ENCODE measurements around the gene CCDC183. TPM values are rescaled to one million over a fixed set of nuclear protein-coding genes. Genes with fewer than 3 reads are reported as not detected.
"Not testable (repeated sequence)": the region's sequence is repeated elsewhere in the genome, so short reads cannot be mapped to it uniquely, and the experiment has no call there.

The CCDC183 gene
- total RNA-seq, 4 donors from 2014 or later, result 2.0 TPM; not detected in 2

DNA sequence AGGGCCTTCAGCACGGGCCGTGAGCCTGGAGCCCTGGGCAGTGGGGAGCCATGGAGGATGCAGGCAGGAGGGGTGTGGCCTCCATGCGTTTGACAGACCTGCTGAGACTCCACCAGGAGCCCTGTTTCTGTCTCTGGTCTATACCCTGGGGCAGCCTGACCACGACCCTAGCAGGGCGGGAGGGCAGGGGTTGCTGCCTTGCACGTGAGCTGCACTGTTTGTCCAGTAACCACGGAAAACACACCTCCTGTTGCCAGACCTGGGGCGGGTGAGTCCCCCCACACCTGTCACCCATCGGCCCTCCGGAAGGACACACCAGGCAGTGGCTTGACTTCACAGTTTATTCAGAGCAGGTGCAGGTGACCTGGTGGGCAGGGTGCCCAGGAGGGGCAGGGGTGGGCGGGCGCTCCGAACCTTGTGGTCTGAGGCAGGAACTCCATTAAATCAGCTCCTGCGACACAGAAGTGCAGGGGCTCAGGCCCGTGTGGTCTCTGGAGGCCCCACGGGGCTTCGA is 42.0 kb upstream of the CCDC183 start:
- intact Hi-C loops (cut with DNase I; ENCODE audit: low total_unique reads), result no loop called here
- Histone ChIP-seq H3K36me3 (no peaks in the 10 kb centered on the region), H3K9me3 (no peaks in the 10 kb centered on the region), H3K27ac (no peak overlapping the region), H3K4me3 (no peak overlapping the region), H3K27me3 (no peaks in the 10 kb centered on the region), H3K4me1 (no peaks in the 10 kb centered on the region)
- no peak for DNase-seq
- TF ChIP-seq POLR2A (IDR thresholded peaks at IDR 0.05), result no peak
- TF ChIP-seq, protein P1, sequence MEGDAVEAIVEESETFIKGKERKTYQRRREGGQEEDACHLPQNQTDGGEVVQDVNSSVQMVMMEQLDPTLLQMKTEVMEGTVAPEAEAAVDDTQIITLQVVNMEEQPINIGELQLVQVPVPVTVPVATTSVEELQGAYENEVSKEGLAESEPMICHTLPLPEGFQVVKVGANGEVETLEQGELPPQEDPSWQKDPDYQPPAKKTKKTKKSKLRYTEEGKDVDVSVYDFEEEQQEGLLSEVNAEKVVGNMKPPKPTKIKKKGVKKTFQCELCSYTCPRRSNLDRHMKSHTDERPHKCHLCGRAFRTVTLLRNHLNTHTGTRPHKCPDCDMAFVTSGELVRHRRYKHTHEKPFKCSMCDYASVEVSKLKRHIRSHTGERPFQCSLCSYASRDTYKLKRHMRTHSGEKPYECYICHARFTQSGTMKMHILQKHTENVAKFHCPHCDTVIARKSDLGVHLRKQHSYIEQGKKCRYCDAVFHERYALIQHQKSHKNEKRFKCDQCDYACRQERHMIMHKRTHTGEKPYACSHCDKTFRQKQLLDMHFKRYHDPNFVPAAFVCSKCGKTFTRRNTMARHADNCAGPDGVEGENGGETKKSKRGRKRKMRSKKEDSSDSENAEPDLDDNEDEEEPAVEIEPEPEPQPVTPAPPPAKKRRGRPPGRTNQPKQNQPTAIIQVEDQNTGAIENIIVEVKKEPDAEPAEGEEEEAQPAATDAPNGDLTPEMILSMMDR (IDR thresholded peaks at IDR 0.05), result no peak

DNA sequence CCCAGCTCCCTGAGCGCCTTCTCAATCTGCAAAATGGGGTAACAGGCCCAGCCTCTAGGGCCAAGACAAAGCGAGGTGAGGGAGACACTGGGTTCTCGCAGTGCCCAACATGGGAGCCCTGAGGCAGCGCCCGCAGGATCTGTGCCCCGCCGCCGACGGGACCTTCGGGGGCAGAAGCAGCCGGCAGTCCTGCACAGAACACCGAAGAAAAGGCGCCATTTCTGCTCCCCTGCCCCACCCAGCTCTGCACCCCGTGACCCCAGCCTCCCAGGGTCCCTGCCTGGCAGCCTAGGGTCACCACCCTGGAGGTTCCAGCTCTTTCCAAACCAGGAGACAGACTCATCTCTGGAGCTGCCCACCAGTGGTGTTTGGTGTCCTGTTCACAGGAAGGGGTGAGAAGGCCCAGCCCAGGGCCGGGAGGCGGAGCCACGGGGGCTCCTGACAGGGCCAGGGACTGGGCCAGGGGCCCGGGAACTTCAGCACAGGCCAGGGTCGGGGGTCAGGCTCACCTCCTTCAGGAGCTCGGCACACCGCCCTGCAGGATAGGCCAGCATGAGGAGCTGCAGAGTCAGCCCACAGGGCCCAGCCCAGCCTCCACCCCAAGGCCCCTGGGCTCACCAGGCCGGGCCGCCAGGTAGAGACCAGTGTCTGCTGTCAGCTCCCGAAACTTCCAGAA is 41.4 kb upstream of the CCDC183 start:
- intact Hi-C loops (cut with DNase I; ENCODE audit: low total_unique reads), result no loop called here
- H3K9me3 ChIP-seq, result no peaks in the 10 kb centered on the region
- no peak for DNase-seq
- H3K36me3 ChIP-seq, result no peaks in the 10 kb centered on the region
- no peak overlapping the region for H3K4me3 ChIP-seq
- H3K27ac ChIP-seq, result no peak overlapping the region
- no peak for TF ChIP-seq POLR2A (IDR thresholded peaks at IDR 0.05)
- TF ChIP-seq, protein P1 (IDR thresholded peaks at IDR 0.05), result no peak
- H3K27me3 ChIP-seq, result no peaks in the 10 kb centered on the region
- H3K4me1 ChIP-seq, result no peaks in the 10 kb centered on the region

DNA sequence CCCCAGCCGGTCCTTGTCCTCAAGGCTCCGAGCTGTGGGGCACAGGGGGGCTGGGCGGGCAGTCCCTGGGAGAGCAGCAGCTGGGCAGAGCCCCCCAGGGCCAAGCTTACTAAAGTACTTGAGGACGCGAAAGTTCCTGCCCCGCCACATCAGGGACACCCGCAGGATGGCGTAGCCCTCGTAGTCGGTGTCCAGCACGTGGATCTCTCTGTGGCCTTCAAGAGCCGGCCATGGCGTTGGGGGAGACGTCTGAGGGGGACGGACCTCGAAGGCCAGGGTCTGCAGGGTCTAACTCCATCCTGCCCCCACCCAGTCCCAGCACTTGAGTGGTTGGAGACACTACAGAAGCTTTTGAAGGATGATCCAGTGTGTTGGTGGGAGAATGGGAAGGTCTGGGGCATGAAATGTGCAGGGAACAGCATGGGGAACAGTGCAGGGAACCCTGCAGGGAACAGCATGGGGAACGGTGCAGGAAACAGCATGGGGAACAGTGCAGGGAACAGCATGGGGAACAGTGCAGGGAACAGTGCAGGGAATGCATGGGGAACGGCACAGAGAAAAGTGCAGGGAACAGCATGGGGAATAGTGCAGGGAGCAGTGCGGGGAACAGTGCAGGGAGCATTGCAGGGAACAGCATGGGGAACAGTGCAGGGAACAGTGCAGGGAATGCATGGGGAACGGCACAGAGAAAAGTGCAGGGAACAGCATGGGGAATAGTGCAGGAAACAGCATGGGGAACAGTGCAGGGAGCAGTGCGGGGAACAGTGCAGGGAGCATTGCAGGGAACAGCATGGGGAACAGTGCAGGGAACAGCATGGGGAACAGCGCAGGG is 40.6 kb upstream of the CCDC183 start:
- H3K27me3 ChIP-seq; H3K4me1 ChIP-seq; H3K4me3 ChIP-seq; DNase-seq; intact Hi-C loops (cut with DNase I; ENCODE audit: low total_unique reads); H3K9me3 ChIP-seq; H3K36me3 ChIP-seq; H3K27ac ChIP-seq: not testable (repeated sequence)

DNA sequence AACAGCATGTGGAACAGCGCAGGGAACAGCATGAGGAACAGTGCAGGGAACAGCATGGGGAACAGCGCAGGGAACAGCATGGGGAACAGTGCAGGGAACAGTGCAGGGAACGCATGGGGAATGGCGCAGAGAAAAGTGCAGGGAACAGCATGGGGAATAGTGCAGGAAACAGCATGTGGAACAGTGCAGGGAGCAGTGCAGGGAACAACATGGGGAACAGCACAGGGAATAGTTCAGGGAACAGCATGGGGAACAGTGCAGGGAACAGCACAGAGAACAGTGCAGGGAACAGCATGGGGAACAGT is 40.1 kb upstream of the CCDC183 start:
- no peaks in the 10 kb centered on the region for H3K9me3 ChIP-seq
- intact Hi-C loops (cut with DNase I; ENCODE audit: low total_unique reads), result no loop called here
- H3K4me1 ChIP-seq, result no peaks in the 10 kb centered on the region
- no peak overlapping the region for H3K27ac ChIP-seq
- TF ChIP-seq POLR2A (IDR thresholded peaks at IDR 0.05), result no peak
- TF ChIP-seq, protein P1 (IDR thresholded peaks at IDR 0.05), result no peak
- no peak for DNase-seq
- no peaks in the 10 kb centered on the region for H3K36me3 ChIP-seq
- no peak overlapping the region for H3K4me3 ChIP-seq
- H3K27me3 ChIP-seq, result no peaks in the 10 kb centered on the region

DNA sequence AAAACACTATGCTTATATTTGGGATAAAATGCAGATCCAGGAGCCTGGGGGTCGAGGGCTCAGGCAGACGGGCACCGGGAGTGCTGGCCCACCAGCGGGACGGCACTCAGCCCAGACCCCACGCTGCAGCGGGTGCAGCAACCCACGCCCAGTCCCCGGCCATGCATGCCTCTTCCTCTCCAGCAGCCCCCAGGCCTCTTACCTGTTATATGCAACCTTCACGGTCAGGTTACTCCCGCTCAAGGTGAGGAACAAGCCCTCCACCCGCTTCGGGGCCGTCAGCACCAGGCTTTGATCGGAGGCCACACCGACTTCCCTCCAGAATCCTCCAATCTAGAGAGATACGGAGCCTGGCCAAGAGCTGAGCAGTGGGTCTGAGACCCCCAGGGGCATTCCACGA is 39.3 kb upstream of the CCDC183 start:
- intact Hi-C loops (cut with DNase I; ENCODE audit: low total_unique reads), result no loop called here
- no peaks in the 10 kb centered on the region for H3K9me3 ChIP-seq
- H3K36me3 ChIP-seq, result no peaks in the 10 kb centered on the region
- H3K4me3 ChIP-seq, result no peak overlapping the region
- TF ChIP-seq POLR2A (IDR thresholded peaks at IDR 0.05), result no peak
- TF ChIP-seq, protein P1 (IDR thresholded peaks at IDR 0.05), result no peak
- DNase-seq, result no peak
- H3K27me3 ChIP-seq, result no peaks in the 10 kb centered on the region
- no peak overlapping the region for H3K27ac ChIP-seq
- no peaks in the 10 kb centered on the region for H3K4me1 ChIP-seq

Data from uterus (tissue), 4 donors.